ELR (cell line): ENCODE measurements around the gene LAIR2.
"Not testable (repeated sequence)": the region's sequence is repeated elsewhere in the genome, so short reads cannot be mapped to it uniquely, and the experiment has no call there.

Source experiments
- DNase-seq: peaks from one replicate; pipeline ENCODE4 v3.0.0-alpha.2; 2015; ENCODE audit warnings: low read depth

Gene LAIR2

DNA sequence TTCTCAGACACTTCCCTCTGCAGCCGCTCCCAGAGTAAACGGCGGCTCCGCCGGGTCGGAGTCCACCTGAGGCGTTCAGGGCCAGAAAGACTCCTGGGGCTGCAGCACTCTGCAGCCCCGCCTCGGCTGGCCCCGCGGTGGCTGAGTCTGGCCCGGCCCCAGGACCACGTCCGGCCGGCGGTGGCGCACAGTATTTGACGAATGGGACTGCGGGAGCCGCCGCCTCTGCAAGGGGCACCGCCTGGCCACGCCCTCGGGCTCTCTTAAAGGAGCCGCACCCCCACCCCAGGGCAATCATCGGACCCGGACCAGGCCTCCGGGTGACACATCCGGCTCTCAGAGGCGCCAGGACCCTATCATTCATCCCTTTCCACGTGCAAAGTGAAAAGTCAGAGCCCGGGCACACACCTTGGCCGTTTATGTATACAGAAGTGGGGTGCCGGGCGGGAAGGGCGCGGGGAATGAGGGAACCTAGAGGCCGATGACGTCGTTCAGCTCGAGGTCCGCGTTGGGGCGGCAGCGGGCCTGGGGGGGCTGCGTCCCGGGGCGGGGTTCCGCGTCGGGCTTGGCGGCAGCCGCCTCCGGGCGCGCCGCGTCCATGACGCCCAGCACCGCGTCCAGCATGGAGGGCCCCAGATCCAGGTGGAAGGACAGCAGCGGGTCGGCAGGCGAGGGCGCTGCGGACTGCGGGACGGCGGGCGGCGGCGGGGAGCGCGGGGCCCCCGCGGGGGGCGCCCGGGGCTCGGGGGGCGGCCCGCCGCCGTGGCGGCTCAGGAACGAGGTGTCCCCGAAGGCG is 37.8 kb upstream of the LAIR2 start:
- DNase-seq, result peak; percentile 85

DNA sequence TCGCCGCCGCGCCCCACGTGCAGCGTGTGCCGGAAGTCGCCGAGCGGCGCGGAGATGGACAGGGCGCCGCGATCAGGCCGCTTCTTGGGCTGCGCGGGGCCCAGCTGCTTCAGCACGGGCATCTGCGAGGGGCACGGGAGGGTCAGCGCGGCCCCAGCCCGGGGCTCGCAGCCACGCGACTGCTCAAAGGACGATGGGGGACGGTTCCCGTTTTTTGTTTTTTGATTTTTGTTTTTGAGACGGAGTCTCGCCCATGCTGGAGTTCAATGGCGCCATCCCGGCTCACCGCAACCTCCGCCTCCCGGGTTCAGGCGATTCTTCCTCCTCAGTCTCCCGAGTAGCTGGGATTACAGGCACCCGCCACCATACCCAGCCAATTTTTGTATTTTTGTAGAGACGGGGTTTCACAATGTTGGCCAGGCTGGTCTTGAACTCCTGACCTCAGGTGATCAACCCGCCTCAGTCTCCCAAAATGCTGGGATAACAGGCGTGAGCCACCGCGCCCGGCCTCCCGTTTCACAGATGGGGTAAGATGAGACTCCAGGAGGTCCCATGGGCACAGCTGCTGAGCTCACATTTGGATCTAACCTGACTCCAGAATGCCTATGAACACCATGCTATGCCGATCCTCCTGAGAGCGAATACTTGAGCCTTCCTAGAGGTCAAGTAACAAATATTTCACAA is 37.1 kb upstream of the LAIR2 start:
- DNase-seq, result no peak

DNA sequence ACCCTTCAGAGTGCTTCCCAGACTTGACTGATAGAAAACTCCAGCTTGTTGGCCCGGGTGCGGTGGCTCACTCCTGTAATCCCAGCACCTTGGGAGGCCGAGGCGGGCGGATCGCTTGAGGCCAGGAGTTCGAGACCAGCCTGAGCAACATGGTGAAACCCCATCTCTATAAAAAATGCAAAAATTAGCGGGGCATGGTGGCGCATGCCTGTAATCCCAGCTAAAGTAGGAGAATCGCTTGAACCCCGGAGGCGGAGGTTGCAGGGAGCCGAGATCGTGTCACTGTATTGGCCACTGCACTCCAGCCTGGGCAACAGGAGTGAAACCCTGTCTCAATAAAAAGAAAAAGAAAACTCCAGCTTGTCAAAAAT is 36.5 kb upstream of the LAIR2 start:
- DNase-seq, result not testable (repeated sequence)

DNA sequence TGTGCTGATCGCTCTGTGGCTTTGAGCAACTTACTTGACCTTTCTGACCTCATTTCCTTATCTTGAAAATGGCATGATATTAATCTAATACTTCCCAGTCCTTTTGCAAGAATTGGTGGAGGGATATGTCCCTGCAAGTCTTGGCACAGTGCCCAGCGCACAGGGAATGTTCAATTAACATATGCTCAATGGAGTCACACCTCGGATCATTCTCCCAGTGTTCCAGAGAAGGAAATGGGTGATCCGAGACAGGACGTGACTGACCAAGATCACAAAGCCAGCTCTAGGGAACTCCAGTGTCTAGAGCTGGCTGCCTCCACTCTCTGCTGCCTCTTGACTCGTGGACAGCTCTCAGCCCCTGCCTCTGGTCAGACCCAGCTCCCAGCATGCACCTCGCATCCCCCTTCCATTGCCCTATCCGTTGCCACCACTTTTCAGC is 33.1 kb upstream of the LAIR2 start:
- no peak for DNase-seq

DNA sequence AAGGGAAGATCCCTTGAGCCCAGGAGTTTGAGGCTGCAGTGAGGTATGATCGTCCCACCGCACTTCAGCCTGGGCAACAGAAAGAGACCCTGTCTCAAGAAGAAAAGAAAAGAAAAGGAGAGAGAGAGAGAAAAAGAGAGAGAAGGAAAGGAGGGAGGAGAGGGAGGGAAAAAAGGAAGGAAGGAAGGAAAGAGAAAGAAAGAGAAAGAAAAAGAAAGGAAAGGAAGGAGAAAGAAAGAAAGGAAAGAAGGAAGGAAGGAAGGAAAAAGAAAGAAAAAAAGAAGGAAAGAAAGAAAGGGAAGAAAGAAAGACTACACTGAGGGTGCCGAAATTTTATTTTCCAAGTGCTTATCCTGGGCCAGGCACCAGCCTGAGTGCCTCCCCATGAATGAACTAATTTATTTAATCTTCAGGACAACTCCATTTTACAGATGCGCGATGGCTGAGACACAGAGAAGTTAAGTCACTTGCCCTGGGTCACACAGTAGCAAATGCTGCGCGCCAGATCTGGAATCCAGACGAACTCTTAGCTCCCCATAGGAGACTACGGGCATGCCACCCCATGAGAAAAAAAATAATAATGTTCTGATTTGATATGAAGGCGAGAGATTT is 32.2 kb upstream of the LAIR2 start:
- no peak for DNase-seq

DNA sequence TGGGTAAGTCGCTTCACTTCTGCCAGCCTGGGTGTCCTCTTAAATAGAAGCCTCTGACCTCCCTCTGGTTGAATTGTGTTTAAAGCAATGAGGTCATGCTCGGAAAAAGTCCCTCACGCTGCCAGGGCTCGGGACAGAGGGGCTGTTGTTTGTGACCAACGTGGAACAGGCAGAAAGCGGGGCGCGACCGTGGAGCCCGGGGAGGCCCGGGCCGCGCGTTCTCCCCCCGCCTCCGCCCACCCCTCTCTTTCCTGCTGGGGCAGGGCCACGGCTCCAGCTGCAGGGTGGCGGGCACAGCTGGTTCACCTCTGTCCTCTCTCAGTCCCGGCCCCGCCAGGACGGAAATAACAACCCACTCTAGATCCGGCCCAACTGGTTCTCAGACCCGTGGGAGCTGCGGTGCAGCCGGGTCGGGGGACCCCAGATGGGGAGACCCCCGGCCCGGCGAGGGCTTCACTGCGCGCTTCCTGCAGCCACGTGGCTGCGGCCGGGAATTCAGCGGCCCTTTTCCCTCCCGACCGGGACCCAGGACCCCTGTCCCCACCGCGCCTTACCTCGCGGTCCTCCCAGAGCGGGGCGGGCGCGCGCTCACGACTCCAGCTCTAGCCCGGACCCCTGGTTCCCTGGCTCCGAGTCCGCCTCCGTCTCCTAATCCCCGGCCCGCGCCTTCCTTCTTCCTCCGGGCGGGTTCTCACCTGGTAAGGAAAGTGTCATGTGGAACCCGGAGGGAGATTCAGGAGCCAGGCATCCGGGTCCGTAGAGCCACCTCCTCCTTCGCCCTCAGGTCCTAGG is 31.4 kb upstream of the LAIR2 start:
- DNase-seq, result no peak

DNA sequence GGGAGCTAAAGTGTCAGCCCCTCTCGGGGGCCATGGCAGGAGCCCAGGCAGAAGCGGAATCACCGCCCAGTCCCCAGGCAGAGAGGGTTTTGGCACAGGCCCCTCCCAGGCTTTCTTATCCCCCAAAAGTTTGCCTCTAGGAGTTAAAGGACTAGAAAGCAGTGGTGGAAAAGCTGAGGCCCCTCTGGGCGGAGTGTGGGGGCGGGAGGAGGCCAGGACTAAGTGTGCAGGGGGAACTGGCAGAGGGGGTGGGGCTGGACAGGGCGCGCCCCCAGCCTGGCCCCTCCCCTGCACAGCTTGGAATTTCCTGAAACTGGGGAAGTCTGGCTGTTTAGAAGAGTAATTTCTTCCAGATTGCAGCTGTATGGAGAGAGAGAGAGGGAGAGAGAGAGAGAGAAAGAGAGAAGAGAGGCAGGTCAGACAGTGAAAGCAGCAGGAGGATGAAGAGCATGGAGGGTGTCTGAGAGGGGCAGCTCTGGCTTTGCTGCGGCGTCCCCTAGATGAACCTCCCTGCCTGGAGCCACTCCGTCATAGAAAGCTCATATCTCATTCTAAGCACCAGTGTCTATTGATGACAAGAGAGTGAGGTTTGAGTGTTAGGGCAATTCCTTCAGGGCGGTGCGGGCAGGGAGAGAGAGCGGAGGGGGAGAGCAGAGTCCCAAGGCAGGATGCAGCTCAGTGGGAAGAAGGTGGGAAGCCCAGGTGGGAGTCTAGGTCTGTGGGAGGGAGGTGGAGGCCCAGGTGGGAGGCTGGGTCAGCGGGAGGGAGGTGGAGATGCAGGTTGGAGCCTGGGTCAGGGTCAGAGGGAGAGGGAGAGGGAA is 29.4 kb upstream of the LAIR2 start, which contains the start of gene CDC42EP5:
Gene CDC42EP5, minus strand, starts transcription at position 226 of the 821 bp plus-strand sequence. CDS start 7,749 bp downstream, outside the sequence.
- peak; percentile 43 for DNase-seq

DNA sequence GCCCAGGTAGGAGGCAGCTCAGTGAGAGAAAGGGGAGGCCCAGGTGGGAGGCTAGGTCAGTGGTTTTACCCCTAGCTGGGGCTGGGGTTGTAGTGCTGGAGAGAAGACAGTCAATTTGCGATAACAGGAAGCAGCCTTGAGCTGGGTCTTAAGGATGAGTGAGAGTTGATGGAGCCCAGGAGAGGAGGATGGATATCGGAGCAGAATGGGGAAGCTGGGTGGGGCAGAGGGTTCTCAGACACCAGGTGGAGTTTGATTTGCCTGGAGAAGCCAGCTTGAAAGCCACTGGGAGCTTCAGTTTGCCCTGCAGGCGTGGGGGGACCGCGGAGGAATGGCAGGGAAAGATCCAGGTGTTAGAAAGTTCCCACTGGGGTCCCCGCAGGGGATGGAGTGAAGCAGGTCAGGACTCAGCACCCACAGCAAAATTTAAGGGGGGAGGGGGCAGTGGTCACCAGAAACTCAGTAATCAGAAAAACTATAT is 28.7 kb upstream of the LAIR2 start:
- DNase-seq, result no peak

DNA sequence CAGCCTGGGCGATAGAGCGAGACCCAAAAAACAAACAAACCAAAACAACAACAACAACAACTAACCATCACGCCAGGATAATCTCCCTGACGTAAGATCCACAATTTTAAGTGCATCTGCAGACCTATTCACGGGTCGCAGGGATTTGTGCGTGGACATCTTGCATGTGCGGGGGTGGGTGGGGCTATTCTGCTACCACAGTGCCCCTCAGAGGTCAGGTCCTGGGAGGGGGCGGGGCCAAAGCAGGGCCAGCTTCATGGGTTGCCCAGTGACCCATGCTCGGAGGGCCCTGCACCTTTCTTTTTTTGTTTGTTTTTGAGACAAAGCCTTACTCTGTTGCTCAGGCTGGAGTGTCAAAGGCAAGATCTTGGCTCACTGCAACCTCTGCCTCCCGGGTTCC is 26.9 kb upstream of the LAIR2 start:
- no peak for DNase-seq

DNA sequence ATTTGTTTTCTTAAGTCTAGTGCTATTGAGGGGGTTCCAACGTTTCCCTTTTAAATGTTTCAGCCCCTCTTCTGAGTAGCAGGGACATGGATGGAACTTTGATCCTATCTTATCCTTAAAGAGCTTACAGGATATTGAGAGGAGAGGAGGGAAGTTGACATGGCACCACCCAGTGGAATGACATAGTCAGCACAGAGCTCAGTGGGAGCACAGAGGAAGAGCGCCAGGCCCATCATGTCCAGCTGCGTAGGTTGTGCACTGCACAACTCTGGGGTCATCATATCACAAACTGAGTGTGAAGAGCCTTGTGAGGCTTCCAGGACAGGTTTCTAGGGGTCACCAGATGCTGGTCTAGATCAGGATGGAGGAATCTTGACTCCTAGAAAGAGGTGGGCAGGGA is 25.0 kb upstream of the LAIR2 start:
- DNase-seq, result no peak

DNA sequence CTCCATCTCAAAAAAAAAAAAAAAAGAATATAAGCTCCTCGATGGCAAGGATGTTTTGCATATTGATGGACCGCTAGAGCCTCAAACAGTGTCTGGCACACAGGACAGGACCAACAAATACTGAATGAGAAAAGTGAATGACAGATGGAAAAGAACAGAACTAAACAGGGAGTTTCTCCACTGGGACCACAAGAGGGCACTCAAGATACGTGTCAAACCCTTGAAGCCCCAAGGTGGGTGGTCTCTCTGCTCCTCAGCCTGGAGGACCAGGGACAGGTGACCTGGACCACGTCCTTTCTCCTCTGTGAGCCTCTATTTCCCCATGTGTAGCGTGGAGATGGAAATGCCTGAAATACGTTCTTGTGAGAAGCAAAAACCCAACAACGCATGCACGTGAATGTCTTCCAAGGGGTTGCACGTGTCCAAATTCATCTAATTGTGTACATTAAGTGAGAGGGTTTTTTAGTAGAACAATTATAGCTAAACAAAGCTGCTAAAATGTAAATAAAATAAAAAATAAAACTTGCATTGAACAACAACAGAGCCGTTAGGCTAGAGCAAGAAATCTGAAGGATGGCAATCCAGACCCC is 23.9 kb upstream of the LAIR2 start:
- DNase-seq, result peak; percentile 59

DNA sequence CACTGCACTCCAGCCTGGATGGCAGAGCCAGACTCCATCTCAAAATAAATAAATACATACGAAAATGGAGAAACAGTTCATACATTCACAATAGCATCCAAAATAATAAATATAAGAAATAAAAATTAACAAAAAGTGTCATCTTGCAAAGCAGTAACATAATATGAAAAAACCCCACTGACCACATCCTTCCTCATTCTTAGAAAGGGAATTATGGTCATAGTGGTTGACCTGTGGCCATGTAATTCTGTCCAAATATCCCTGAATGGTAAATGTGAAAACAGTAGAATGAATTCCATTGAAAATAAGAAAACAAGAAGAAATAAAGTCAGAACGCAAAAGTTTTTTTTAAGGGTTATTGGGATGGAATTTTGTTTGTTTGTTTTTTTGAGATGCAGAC is 22.6 kb upstream of the LAIR2 start:
- no peak for DNase-seq

DNA sequence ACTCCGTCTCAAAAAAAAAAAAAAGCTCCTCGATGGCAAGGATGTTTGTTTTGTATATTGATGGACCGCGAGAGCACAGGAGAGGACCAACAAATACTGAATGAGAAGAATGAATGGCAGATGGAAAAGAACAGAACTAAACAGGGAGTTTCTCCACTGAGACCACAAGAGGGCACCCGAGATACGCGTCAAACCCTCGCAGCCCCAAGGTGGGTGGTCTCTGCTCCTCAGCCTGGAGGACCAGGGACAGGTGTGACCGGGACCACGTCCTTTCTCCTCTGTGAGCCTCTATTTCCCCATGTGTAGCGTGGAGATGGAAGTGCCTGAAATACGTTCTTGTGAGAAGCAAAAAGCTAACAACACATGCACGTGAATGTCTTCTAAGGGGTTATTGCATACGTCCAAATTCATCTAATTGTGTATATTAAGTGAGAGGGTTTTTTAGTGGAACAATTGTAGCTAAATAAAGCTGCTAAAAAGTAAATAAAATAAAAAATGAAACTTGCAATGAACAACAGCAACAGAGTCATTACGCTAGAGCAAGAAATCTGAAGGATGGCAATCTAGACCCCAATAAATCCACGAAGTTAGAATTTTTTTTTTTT is 21.2 kb upstream of the LAIR2 start:
- peak; percentile 54 for DNase-seq

DNA sequence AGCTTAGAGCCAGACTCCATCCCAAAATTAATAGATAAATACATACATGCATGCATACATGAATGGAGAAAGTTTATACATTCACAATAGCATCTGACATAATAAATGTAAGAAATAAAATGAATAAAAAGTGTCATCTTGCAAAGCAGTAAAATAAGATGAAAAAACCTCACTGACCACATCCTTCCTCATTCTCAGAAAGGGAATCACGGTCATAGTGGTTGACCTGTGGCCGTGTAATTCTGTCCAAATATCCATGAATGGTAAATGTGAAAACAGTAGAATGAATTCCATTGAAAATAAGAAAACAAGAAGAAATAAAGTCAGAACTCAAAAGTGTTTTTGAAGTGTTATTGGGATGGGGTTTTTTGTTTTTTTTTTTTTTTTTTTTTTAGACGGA is 19.7 kb upstream of the LAIR2 start:
- DNase-seq, result no peak

DNA sequence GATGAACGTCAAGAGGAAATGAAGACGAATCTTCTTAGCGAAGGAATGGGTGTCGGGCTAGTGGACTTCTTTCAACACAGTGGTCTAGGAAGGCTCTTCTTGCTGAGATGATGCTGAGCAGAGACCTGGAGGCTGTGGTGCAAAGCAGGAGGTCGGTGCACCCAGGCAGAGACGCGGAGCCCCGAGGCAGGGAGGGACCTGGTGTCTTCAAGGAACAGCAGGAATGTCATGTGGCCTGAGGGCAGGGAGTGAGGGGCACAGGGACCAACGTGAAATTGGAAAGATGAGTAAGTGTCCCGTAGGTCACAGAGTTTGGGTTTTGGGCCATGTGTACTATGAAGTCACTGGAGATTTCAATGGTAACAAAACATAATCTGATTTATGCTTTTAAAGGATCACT is 18.2 kb upstream of the LAIR2 start:
- no peak for DNase-seq

DNA sequence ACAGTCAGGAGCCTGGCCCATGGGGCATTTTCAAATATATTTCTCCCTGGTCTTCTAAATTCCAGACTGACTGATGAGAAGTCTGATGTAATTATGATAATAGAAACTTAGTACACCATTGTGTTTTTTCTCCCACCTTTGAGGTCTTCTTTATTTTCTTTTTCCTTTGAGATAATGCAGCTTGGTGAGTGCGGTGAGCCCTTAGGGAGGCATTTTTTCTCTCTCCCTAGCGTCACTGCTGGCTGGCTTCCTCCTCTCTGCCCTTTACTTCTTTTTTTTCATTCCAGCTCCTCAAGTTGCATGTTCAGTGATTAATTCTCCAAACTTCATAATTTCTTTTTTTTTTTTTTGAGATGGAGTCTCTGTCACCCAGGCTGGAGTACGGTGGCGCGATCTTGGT is 16.8 kb upstream of the LAIR2 start:
- DNase-seq, result no peak

DNA sequence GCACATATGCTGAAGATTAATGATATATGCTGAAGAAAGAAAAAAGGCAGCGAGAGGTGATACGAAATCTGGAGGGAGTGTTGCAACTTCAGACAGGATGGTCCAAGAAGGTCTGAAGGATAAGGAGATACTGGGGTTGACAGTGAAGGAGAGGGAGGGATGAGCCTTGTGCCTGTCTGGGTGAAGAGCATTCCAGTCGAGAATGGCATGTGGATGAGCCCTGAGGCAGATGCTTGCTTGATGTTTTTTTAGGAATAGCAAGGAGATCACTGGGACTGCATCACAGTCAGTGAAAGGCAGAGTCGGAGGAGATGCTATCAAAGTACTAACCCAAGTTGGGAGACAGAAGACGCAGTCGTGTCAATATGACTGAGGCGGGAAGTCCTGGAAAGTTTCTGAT is 13.3 kb upstream of the LAIR2 start:
- no peak for DNase-seq

DNA sequence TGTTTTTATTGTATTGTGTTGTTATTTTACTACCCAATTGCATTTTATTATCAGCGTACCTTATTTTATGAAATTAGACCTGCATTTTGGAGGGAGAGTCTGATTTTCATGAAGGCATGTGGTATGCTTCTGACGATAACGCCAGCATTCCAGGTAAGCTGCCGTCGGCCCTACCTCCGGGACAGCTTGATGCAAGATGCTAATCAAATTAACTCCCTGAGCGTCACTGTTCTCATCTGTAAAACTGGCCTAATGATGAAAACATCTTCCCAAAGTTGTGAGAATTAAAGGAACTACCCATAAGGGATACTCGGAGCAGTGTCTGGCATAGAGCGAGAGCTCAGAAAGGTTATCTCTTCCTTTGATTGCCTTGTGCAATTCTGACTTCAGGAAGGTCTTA is 12.9 kb upstream of the LAIR2 start:
- DNase-seq, result no peak

DNA sequence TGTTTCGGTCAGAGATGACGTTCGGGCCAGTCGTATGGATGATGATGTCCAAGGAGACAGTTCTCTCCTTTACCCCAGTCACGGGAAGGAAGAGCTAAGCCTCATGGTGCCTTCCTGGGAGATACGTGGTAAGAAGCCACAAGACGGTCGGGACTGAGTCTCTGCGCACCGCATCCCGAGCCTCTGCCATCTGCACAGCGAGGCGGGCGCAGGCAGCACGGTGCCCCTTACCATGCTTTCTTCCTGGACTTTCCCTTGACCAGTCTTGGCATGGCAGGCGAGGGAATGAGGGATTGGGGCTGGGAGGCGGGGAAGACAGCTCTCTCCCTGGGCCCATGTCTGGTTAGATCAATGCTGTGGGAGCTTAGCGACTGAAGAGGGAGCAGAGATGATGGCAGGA is 10.1 kb upstream of the LAIR2 start:
- no peak for DNase-seq

DNA sequence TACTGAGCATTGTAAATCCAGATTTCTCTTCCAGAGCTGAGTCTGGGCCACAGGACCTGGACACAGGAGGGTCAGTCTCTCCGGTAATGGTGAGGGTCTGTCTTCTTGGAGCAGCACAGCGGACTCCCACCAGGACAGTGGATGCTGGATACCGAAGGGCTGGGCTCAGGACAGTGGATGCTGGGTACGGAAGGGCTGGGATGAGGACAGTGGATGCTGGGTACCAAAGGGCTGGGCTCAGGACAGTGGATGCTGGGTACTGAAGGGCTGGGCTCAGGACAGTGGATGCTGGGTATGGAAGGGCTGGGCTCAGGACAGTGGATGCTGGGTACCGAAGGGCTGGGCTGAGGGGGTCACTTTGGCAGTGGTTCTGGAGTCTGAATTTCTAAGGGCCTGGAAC is 9.6 kb upstream of the LAIR2 start:
- DNase-seq, result not testable (repeated sequence)
